ENCODE measurements around the gene SAMD13.

Gene SAMD13

GRCh38 chr1:84367219-84367618 is 65.7 kb downstream of the SAMD13 start:
- H3K4me3 ChIP-seq (ENCODE audit: low read depth, low read length): no peak overlapping the region
- TF ChIP-seq CTCF (IDR thresholded peaks at IDR 0.05; ENCODE audit: borderline replicate concordance, insufficient read depth, low read depth, low read length): no peak

- no peak overlapping the region for H3K4me3 ChIP-seq (ENCODE audit: low read depth, low read length)
- no peak for TF ChIP-seq CTCF (IDR thresholded peaks at IDR 0.05; ENCODE audit: borderline replicate concordance, insufficient read depth, low read depth, low read length)
These were observed 66.9 kb downstream of the SAMD13 start for GRCh38 chr1:84368441-84368840.

GRCh38 chr1:84370266-84370665 is 68.8 kb downstream of the SAMD13 start:
- TF ChIP-seq CTCF (IDR thresholded peaks at IDR 0.05; ENCODE audit: borderline replicate concordance, insufficient read depth, low read depth, low read length): no peak

GRCh38 chr1:84370831-84371394 is 69.4 kb downstream of the SAMD13 start:
- H3K4me3 ChIP-seq (ENCODE audit: low read depth, low read length): no peak overlapping the region
- TF ChIP-seq CTCF (IDR thresholded peaks at IDR 0.05; ENCODE audit: borderline replicate concordance, insufficient read depth, low read depth, low read length): no peak

More at GRCh38 chr1:84370266-84370665, 68.8 kb downstream of the SAMD13 start:
- no peak overlapping the region for H3K4me3 ChIP-seq (ENCODE audit: low read depth, low read length)

GRCh38 chr1:84373436-84374141 is 72.1 kb downstream of the SAMD13 start:
- no peak for TF ChIP-seq CTCF (IDR thresholded peaks at IDR 0.05; ENCODE audit: borderline replicate concordance, insufficient read depth, low read depth, low read length)
- no peak overlapping the region for H3K4me3 ChIP-seq (ENCODE audit: low read depth, low read length)

GRCh38 chr1:84374991-84375696 is 73.6 kb downstream of the SAMD13 start:
- no peak for TF ChIP-seq CTCF (IDR thresholded peaks at IDR 0.05; ENCODE audit: borderline replicate concordance, insufficient read depth, low read depth, low read length)
- no peak overlapping the region for H3K4me3 ChIP-seq (ENCODE audit: low read depth, low read length)
